ENCODE measurements around the gene CALCR.
A peak's percentile ranks its signal among the peaks of the same experiment; 100 is the strongest.
"Not testable (repeated sequence)": the region's sequence is repeated elsewhere in the genome, so short reads cannot be mapped to it uniquely, and the experiment has no call there.

CALCR gene

DNA sequence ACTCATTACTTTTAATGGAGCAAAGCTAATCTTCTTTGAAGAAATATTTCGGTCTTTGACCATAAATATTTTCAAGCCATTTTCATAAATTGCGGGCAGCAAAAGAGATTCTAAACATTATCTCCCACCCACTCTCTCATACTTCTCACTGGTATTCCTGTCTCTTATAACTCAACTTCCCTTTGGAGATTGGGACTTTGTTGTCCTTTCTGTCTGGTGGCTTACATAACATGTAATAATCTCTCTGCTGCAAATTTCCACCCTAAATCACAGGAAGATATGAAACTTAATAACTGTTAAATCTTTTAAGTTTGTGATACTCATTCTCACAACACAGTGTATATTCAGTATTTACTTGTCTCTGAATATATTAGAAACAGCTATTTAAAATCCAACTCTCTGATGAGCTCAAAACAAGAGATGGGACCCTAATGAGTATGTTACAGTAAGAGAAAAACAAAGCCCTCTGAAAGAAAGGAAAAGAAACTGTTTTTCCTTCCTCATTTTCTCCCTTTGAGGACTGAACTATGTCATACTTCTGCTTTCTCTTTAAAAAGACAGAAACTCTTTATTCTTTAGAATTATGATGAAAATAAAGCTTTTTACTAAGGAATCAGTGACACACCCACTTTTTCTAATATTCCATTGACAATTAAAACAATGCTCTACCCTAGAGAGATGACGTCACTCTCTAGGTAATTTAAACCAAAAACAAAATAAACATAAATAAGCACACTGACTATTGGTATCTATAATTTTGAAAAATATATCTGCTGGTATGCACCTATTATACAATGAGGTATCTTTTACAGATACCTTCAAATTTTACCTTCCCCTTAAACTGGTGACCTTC lies 14.7 kb downstream of the CALCR start:
- no peak for DNase-seq

DNA sequence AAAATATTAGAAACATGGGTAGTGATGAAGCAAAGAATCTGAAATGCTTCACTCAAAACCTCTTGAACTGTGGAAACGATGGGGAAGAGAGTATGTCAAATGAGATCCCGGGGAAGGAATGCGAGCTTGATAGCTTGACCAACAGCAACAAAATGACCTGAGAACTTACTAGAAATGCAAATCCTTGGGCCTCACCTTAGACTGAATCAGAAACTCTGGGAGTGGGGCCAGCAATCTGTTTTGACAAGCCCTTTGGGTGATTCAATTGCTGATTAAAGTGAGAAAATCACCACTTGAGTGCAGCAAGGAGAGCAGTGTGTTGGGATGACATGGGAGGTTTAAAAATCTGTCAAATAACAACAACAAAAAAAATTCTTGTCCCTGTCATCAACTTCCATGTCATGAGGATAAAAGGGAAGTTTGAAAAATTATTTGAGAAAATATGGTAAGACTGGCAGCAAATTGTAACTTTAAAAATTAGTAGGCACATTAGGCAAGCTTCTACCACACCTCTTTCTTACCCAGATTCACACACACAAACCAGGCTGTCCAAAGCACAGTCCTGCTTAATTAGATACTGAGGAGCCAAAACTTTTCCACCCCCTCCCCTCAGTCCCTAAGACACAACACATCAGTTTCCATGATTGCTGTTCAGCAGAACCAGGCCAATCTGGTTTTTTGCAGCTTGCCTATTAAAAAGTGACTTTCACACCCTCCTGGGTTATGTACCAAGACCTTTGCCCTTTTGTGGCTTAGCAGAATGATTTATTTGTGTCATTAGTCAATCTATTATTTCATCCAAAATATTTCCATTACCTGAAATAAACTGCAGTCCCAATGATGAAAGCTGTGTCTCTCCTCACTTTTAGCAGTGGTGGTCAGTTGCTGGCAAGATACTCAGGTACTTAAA lies 15.6 kb downstream of the CALCR start:
- DNase-seq, result no peak

- DNase-seq, result no peak
These were observed 22.6 kb downstream of the CALCR start for GRCh38 chr7:93551931-93552330.

DNA sequence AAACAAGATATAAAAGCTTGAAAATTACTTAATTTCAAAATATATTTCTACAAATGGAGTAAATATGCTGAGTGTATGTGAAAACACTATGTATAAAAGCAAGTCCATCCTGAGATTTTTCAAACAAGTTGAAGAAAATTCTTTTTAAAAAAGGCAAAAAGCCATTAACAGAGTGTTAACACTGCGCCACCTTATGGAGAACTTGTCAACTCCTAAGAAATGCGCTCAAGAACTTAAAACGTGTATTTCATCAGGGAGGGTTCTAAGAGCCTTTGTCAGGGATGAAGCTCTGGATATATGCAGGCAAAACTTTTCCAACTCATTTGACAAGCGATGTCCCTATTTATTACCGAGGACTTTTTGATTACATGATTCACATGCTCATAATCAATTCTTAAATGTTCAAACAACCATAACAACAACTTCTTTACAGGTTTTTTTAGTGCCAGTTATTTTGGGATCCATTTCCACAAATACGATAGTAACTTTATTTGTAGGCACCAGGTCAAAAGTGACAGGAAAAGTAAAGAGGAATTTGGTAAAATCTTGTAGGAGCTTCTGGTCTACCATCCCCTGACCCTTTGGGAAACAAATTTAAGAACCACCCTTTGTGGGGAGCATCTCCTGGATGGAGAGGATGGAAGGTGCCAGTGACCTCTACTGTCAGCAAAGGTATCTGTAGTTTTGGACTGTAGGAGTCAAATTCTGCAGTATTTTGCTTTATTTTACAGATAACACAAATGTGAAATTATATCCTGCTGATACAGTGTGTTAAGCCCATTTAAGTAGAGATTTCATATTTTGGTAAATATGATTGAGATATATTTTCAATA lies 23.2 kb downstream of the CALCR start:
- no peak for DNase-seq

GRCh38 chr7:93547716-93548115 lies 26.8 kb downstream of the CALCR start:
- DNase-seq, result no peak

- no peak for DNase-seq
These were observed 29.8 kb downstream of the CALCR start for GRCh38 chr7:93544691-93545090.

GRCh38 chr7:93538061-93538460 lies 36.5 kb downstream of the CALCR start:
- DNase-seq, result no peak

DNA sequence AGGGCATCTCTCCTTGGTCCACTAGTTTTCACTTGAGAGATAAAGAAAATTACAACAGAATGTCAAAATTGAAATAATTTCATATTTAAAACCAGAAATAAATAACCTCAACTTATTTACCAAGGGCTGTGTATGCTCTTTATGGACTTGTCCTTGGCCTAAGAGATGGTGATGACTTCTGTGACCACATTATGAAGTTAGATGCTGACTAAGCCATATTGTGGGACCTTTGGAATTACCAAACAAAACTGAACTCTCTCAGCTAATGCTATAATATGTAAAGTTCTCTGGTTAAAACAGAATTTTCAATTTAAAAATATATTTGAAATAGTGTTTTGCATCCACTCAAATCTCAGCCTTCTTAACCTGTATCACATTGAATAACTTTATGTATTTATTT lies 38.9 kb downstream of the CALCR start:
- DNase-seq, result no peak

DNA sequence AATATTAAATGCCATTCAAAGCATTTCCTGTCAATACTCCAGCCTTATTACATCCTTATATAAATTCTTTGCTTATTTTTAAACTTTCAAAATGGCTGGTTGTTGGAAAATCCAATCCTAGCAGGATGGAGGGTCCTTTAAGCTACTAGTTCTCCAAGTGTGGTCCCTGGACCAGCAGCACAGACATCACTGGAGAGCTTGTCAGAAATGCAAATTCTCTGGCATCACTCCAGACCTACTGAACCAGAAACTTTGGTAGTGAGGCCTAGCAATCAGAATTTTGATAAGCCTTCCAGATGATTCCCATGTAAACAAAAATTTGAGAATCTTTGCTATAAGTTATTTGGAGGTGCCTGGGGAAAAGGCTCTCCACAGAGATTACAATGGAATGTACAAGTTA lies 43.8 kb downstream of the CALCR start:
- no peak for DNase-seq

- DNase-seq, result no peak
These were observed 57.7 kb downstream of the CALCR start for GRCh38 chr7:93516834-93517233.

DNA sequence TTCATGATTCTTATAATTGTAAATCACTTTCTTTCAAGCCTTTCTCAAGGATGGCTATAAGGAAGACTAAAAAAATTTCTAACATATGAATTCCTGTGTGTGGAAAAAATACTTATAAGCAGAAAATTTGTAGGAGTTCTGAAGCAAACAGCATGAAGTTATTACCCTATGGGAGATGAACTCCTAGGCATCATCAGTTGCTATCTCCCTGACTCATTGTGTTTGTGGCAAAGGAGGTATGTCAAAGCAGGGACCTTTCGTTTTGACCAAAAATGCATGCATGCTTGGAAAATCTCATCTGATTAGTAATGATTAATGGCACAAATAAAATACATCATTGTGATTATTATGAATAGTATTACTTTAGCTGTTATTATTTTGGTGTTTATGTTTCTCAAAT lies 59.4 kb downstream of the CALCR start:
- no peak for DNase-seq

GRCh38 chr7:93509303-93509702 lies 65.2 kb downstream of the CALCR start:
- DNase-seq, result no peak

DNA sequence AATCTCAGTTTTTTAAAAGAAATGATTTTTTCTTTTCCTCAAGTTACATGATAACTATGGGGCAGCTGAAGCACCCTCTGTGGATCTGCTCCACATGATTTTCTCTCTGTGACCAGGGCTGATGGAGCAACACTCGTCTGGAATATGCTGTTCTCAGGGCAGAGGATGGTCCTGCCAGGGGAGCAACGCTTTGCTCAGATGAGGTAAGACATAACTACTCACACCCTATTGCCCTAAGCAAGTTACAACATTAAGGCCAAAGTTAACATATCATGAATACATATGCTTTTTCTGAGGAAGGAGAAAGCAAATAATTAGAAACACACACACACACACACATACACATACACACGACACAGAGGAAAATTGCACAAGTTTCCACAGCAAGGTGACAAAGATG lies 71.4 kb downstream of the CALCR start:
- no peak for DNase-seq

GRCh38 chr7:93491860-93492259 lies 82.7 kb downstream of the CALCR start:
- DNase-seq, result not testable (repeated sequence)

- no peak for DNase-seq
These were observed 97.8 kb downstream of the CALCR start for GRCh38 chr7:93476491-93477344.

- no peak for DNase-seq
These were observed 98.7 kb downstream of the CALCR start for GRCh38 chr7:93475811-93476210.

- no peak for DNase-seq
These were observed 103.1 kb downstream of the CALCR start for GRCh38 chr7:93471456-93471855.

DNA sequence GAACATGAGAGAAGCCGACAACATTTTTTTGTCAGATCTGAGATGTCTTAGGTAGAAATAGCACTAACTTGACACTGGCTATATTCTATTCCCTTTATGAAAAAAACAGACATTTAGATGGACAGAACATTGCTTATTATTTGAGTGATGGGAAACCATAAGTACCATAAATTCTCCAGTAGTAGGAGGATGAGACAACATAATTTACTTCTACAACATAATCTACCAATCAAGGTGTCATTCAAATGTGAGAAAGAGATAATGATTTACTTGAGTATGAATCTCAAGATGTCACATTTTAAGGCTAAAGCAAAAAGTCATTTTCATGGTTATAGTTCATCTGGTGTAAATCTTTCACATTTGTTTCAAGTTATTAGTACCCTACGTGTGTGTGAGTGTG lies 110.8 kb downstream of the CALCR start:
- no peak for DNase-seq

GRCh38 chr7:93461350-93461749 lies 113.2 kb downstream of the CALCR start:
- DNase-seq, result peak in 1 of 2 donors; percentile 42

- DNase-seq, result no peak
These were observed 121.3 kb downstream of the CALCR start for GRCh38 chr7:93453262-93453661.

- DNase-seq, result no peak
These were observed 126.3 kb downstream of the CALCR start for GRCh38 chr7:93448176-93448575.

- no peak for DNase-seq
These were observed 127.0 kb downstream of the CALCR start for GRCh38 chr7:93447509-93447908.

All from hippocampal formation (tissue), 2 donors.